Hepatocyte (in vitro differentiated cells): Measurements from ENCODE around the gene PCNT.

Source experiments
- CTCF ChIP-seq: fragments of 200-600 bp; sonication (generic); IDR thresholded peaks from 2 replicates; pipeline ENCODE4 v1.5.1; 2016; ENCODE audit warnings: antibody characterized with exemption, mild to moderate bottlenecking; ENCODE audit not compliant: poor library complexity
- EZH2 ChIP-seq: fragments of 200-600 bp; sonication (generic); IDR thresholded peaks from 2 replicates; pipeline ENCODE4 v1.6.1; 2016; ENCODE audit warnings: antibody characterized with exemption, mild to moderate bottlenecking, borderline replicate concordance

GRCh38 chr21:46371204-46372013, 47.5 kb downstream of the PCNT start:
- no peak for TF ChIP-seq EZH2
- no peak for TF ChIP-seq CTCF
